Activated CD4-positive, alpha-beta T cell treated with anti-CD3 and anti-CD28 coated beads, Interleukin-2, Interleukin-6, amounts not matched to agents 100 ng/mL and 50 ng/mL, durations not matched to agents 16 hours and 8 hours (primary cell): ENCODE results near the gene MTRF1.
"Not testable (repeated sequence)": the region's sequence is repeated elsewhere in the genome, so short reads cannot be mapped to it uniquely, and the experiment has no call there.

Source experiments
- DNase-seq: peaks from one replicate; pipeline ENCODE4 v3.0.0-alpha.2; 2020

Gene MTRF1

DNA sequence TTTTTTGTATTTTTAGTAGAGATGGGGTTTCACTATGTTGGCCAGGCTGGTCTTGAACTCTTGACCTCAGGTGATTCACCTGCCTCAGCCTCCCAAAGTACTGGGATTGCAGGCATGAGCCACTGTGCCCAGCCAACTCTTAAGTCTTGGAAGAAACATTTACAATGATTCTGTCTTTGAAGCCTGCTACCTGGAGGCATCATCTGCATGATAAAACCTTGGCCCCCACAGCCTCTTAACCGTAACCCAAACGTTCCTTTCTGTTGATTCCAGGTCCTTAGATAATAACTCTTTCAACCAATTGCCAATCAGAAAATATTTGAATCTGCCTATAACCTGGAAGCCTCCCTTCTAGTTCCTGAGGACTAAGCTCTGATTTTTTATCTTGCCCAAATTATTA lies 15.8 kb upstream of the MTRF1 start:
- DNase-seq = not testable (repeated sequence)

DNA sequence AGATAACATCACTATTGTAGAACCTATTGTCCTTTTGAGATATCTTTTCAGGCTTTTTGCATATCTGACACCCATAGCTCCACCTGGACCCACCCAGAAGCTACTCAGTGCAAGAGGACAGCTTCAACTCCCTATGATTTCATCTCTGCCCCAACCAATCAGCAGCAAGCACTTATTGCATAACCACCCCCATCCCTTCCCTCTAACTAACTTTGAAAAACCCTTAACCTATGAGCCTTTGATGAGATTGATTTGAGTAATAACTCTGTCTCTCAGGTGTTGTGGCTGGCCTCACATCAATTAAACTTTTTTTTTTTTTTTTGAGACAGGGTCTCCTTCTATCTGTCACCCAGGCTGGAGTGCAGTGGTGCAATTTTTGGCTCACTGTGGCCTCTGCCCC lies 13.4 kb upstream of the MTRF1 start:
- no peak for DNase-seq

DNA sequence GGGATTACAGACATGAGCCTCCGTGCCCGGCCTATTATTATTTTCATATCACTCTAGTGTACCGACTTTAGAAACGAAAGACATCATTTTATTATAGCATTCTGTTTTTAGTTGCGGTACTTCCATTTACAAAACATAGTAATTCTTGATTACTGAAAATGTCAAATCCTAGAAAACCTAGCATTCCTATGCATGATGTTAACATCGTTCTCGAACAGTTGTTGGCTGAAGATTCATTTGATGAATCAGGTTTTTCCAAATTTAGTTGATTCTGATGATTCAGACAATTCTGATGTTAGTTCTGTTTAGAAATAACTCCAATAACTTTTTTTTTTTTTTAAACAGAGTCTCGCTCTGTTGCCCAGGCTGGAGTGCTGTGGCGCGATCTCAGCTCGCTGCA lies 11.5 kb upstream of the MTRF1 start:
- DNase-seq = no peak

DNA sequence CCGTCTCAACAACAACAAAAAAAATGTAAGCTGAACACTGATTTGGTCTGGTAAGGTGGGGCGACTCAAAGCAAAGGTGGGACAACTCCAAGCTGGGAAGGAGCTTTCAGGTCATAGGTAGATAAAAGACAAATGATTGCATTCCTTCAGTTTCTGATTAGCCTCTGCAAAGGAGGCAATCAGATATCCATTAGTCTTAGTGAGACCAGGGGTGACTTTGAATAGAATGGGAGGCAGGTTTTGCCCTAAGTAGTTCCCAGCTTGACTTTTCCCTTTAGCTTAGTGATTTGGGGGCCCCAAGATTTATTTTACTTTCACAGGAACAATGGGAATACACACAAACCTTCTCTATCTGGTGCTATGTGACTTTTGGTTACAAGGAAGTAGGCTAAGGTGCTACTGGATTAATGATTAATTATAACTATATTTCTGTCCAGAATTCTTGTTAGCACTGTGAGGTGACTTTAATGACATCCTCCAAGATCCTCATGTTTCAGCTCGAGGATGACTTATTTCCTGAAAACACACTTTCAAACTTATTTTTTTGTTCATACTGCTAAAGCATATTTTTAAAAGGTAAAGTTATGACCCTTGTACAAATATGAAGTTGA lies 10.6 kb upstream of the MTRF1 start:
- no peak for DNase-seq

DNA sequence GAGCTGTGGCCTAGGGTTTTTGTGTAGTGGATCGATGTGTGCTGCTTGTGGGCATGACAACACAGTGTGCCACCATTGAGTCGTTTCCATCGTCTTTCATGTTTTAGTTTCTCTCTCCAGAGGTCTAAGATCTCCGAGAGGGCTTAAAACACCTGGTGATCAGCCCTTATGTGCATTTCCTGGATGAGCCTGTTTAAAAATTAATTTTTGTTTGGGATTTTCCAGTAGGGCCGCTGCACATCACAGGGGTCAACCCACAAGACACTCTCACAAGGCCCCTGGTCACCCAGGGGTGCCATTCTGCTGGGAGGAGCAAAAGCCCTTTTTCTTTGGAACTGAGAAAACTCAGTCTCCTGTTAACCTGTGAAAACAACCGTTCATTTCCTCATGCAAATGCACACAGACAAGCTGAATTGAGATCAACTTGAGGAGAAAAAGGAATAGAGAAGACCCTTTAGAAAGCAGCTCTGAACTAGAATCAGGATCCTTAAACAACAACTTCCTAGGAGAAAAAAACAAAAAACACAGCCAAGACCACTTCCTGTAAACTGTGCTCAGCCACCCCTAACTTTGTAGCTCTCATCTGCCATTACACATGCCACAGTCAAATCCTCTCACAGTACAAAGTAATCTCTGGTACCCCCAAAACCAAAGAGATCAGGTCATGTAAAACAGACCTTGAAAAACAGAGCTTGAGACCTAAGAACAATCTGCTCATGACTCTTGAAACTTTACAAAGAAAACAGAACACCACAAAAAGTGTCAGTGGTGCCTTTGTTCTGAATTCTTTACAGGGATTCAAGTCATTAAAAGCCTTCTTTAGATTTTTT lies 8.3 kb upstream of the MTRF1 start:
- DNase-seq = no peak

DNA sequence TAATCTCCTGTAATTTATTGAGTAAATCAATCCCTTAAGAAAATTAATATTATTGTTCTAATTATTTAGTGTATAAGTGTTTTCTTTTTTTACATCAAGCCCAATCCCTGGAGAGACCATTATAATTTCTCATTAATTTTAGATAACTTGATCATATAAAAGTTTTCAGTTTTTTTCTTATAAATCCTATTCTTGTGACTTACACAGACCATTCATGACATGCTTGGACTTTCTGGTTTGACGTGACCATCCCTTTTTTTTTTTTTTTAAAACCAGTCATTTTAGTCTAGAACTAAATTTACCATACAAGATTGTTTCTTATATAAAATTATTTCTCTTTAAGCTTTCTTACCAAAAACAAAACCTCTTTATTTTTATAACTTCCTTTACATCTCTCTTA lies 5.4 kb upstream of the MTRF1 start:
- no peak for DNase-seq

DNA sequence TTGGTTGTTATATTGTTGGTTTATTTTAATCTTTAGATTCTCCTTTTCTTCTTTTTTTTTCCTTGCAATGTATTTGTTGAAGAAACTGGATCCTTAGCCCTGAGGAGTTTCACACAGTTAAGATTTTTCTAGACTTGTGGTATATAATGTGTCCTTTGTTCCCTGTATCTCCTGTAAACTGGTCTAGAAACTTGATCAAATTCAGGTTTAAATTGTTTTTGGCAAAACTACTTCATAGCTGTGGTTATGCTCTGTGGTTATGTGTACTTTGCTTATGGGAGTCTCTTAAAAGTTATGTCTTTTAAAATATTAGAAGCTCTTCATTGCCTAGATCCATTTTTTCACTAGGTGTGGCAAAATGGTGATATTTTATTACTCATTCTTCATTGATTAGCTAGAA lies 3.7 kb upstream of the MTRF1 start:
- no peak for DNase-seq

DNA sequence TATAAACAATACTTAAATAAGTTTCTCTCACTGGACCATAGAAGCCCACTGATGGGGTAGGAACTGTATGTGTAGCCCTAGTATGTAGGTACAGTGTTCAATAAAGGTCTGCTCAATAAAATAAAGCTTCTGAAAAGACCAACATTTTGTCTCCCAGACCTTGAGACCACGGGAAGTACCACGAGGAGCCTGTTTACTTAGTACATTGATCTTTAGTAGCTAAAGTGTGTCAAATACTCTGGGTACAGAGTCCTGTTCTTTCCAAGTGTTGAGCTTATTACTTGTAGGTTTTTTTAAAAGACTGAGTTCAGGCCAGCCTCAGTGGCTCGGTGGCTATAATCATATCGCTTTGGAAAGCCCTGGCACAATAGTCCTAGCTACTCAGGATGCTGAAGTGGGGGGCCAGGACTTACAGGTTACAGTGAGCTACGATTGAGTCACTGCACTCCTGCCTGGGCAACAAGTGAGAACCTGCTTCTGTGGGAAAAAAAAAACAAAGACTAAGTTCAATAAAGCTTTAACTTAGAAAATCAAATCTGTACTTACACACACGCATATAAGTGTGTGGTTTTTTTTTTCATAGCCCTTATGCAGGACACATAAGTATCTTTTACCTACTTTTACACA lies 3.4 kb downstream of the MTRF1 start:
- no peak for DNase-seq

DNA sequence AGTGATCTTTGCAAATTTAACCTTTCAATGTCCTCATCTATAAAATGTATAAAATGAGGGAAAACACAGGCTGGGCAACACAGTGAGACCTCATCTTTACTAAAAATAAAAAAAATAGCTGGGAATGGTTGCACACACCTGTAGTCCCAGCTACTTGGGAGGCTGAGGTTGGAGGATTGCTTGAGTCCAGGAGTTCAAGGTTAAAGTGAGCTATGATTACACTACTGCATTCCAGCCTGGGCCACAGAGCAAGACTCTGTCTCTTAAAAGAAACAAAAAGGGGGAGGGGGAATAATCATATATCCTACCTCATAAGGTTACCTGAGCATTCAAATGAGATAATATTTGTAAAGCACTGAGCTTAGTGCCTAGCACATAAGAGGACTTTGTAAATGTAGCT lies 5.8 kb downstream of the MTRF1 start:
- DNase-seq = no peak

DNA sequence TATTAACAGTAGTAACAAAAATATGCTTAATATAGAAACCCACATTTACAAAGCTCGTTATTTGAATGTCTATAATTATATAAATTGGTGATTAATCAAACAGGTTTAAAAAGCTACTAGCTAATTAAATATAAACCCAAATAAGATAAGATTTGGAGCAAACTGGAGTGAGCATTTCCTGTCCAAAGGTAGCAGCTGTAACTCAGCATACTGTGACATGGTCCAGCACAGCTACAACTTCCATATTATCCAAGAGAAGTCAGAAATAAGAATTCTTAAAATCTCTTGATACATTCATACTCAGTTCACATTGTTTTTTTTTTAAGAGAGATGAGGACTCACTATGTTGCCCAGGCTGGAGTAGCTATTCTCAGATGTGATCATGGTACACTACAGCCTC lies 8.5 kb downstream of the MTRF1 start:
- DNase-seq = no peak

DNA sequence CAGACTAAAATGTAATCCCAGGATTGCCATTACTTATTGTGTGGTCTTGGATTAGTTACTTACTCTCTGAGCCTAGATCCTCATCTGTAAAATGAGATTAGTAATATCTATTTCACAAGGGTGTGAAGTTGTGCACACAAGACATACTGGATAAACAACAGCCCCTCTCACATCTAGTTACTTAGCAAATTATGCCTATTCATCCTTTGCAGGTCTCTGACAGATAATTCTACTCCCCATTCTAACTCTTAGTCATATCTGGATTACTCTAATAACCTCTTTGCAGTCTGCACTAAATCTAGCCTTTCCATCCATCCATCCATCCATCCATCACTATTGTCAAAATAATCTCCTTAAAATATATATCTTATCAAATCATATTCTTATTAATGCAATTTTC lies 12.4 kb downstream of the MTRF1 start:
- peak; percentile 9 for DNase-seq

DNA sequence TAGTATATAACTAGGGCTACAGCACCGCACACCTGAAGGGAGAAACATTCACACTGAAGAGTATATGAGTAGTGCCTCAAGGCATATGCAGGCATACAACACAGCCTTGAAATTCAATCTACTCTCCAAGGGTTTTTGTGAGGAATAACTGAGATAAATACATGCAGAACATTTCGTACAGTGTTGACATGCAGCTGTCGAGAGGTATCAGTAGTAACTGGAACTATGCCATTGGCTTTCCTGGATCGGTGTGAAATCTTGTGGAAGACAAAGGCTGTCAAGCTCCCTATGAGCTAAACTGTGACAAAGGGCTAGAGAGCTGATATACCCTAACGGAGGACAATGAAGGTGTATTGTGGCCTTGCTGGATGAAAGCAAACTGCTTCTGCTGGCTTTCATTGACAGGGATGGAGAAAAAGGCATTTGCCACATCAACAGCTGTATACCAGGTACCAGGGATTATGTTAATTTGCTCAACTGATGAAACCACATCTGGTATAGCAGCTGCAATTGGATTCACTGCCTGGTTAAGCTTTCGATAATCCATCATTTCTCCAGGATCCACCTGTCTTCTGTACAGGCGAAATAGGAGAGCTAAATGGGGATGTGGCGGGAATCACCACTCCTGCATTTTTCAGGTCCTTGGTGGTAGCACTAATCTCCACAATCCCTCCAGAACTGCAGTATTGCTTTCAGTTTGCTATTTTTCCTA lies 16.3 kb downstream of the MTRF1 start:
- DNase-seq = no peak

DNA sequence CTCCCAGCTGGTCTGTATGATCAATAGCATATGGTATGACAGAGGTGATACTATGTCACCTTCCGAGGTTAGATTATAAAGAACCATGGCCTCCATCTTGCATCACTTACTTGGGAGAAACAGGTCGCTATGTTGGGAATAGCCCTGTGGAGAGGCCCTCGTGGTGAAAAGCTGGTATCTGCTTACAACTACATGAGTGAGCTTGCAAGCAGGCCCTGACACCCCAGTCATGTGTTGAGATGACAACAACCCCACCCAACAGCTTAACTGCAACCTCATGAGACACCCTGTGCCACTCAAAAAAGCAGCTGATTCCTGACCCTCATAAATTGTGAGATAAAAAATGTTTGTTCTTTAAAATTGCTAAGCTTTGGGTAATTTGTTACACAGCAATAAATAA lies 18.8 kb downstream of the MTRF1 start:
- DNase-seq = no peak

DNA sequence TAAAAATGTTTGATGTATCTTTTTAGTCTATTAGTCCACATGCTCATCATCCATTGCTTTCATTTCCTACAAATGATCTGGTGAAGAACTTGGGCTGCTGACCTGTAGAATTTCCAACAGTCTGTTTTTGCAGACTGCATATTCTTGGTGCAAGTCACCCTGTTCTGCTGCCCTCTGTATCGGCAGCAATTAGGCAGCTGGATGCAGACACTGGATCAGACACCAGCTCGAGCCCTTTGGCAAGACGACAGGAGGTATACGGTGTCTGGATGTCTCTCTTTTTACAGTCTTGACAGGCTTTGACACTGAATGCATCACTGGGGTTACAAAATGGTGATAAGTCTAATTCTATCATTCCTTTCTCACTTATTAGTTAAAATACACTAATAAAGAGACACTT lies 21.8 kb downstream of the MTRF1 start:
- no peak for DNase-seq

DNA sequence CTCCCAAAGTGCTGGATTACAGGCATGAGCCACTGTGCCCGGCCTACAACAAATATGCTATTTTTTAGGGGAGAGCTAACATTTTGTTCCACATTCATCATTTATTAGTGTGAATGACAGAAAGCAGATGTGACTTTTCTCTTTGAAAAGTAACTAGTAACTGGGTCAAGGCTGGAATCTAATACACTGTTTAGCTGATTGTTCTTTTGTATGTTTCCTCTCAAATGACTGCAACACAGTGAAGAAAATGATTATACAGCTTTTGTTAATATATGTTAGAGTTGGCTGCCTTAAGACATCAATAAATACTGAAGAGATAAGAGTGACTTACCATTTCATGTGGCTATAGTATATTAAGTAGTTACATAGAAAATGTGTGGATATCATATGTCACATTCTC lies 27.0 kb downstream of the MTRF1 start:
- DNase-seq = no peak

DNA sequence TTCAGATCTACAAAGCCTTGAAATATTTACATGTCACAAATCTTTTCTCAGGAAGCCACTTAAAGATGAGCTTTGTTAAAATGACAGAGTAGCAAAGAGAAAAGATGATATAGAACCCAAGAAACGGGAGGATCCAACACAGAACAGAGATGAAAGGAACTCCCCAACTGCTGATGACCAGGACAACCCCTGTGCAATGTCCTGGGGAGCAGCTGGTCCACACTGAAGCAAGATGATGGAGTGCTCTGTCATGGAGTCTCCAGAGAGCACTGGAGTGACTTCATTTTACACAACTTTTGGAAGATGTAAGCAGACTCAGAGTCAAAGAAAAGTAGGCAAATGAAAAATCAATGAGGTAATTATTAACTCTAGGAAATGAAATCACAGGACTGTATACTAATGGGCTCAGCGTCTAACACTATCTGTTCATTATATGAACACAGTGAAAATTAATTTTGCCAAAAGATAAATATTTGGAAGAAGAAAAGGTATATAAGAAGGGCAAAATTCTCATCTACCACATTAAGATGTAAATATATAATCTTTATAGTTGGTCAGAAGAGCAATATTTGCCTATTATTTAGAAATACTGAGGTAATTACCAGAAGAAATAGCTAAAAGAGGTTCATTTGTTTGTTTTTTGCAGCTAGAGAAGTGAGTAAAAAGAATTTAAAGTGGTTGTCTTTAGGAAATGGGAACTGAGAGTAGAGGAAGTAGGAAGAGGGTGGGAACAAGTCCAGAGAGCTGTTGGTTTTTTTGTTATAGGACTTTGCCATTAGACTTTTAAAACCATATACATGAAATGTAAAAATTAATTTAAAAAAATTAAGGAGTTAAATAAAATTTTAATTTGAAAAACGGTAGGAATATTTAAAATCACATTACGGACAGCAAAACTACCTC lies 30.5 kb downstream of the MTRF1 start:
- no peak for DNase-seq

DNA sequence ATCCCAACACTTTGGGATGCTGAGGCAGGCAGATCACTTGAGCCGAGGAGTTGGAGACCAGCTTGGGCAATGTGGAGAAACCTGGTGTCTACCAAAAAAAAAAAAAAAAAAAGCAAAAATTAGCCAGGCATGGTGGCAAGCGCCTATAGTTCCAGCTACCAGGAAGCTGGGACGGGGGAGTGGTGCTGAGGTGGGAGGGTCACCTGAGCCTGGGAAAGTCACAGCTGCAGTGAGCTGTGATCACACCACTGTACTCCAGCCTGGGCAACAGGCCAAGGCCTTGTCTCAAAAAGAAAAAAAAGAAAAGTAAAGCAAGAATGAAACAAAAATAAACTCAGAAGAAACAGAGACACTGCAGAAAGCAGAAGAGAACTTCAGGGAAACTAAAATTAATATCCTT lies 31.6 kb downstream of the MTRF1 start:
- DNase-seq = no peak

DNA sequence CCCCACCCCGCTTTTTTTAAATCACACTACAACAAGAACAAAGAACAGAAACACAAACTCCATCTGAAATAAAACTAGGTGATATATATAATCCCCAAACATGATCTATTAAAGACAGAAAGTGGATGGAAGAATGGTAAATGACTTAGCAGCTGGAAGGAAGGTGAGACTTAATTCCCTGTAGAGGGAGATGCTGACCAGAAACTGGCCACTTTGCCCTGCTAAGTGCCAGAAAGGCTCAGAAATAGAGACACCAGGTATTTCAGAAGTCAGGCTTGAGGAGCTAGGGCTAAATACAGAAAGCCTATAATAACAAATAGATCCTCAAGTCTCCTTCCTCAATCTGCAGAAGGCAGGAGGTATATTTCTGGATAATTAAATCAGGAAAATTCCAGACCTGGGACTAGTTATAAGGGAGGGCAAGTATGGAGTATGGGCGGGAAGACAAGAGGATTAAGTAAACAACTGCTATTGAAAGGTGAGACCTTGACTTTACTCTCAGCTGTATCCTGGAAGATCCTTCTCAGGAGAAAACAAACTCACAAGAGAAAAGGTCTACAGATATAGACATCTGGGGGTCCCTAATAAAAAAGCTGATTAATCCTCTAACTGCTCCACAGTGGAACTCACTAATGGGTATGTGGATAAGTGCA lies 32.2 kb downstream of the MTRF1 start:
- no peak for DNase-seq

DNA sequence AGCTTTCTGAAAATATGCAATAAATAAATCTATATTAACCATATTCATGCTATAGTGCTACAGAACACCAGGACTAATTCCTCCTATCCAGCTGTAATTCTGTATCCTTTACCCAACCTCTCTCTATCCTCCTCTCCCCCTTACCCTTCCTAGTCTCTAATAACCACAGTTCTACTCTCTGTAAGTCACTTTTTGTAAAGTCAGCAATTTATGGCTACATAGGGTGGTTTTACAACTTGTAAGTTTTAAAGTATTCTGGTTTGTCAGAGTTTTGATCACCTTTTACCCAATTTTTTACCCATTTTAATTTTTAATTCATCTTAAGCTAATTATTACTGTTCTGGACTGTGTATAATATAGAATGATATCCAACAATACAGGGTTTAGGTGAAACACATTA lies 34.0 kb downstream of the MTRF1 start:
- DNase-seq = no peak

DNA sequence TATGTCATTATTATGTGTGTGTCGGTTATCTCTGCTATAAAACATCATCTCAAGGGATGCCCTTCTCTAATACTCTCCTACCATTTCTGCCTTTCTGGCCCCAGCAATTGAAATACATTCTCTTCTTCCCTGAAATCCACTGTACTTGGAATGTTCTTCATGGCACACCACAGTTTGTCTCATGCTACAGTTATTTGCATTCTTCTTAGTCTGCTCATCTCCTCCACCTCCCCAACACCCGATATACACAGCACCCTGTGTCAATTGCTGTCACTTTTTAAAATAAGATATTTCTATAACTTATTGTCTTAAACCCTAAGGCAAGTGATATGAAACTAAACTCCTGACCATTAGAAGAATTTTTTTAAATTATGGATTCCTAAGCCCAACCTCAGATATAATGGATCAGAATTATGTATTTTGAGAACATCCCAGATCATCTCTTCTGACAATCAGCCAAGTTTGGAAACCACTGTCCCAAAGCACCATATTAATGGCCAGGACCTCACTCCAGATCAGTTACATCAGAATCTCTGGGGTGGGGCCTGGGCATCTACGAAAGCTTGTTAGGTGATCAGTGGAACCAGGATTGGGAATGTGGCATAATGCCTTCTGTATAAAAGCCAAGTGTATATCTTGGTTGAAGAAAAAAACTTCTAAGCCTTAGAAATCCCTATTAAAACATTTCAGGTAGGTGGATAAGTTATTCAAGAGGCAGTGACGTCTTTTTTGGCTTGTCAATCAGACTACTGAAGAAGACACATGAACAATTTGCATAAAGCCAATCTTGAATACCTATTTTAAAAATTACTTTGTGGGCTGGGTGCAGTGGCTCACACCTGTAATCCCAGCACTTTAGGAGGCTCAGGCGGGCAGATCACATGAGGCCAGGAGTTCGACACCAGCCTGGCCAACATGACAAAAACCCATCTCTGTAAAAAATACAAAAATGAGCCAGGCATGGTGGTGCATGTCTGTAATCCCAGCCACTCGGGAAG lies 39.0 kb downstream of the MTRF1 start:
- DNase-seq = no peak
